Kidney epithelial cell (primary cell): ENCODE data around the gene SHKBP1. TPM values are rescaled to one million over a fixed set of nuclear protein-coding genes. Genes with fewer than 3 reads are reported as not detected.

Experiments used
- DNase-seq: peaks from one replicate; pipeline ENCODE4 v3.0.0-alpha.2; 2010; ENCODE audit warnings: low read depth
- H3K27me3 ChIP-seq: 2 replicates; pipeline ENCODE4 v1.6.0; 2011; ENCODE audit warnings: low read length; ENCODE audit not compliant: control insufficient read depth, insufficient read depth
- H3K36me3 ChIP-seq: 2 replicates; pipeline ENCODE4 v1.5.1; 2011; ENCODE audit warnings: low read length; ENCODE audit not compliant: control insufficient read depth, insufficient read depth
- H3K4me3 ChIP-seq: 2 replicates; pipeline ENCODE4 v1.5.1; 2011; ENCODE audit warnings: low read depth, mild to moderate bottlenecking, control low read depth, low read length
- CTCF ChIP-seq: IDR thresholded peaks from 2 replicates; pipeline ENCODE4 v1.5.1; 2011; ENCODE audit warnings: mild to moderate bottlenecking, moderate library complexity, low read length, control low read depth, inconsistent platforms; ENCODE audit not compliant: insufficient read depth, poor library complexity, severe bottlenecking
- total RNA-seq: library from RNA; depleted of rRNA; stranded (reverse); fragments of >200 nt; gene quantifications from 2 replicates; pipeline ENCODE4 v1.2.3, GENCODE V29; 2015

Gene SHKBP1
- total RNA-seq, 1 donor from 2014 or later: 105 TPM

- H3K36me3 ChIP-seq: no peaks in the 10 kb centered on the region
- peaks cover 8% of the 10 kb centered on the region for H3K27me3 ChIP-seq
- TF ChIP-seq CTCF: peak; percentile 97
- DNase-seq: no peak
- H3K4me3 ChIP-seq: peak overlapping the region; percentile 43
Measured at GRCh38 chr19:40598121-40598917, 21.6 kb downstream of the SHKBP1 start.

- Histone ChIP-seq H3K36me3 (no peaks in the 10 kb centered on the region), H3K4me3 (no peak overlapping the region), H3K27me3 (peaks cover 8% of the 10 kb centered on the region)
- TF ChIP-seq CTCF: no peak
- no peak for DNase-seq
Measured at GRCh38 chr19:40598918-40599307, 22.2 kb downstream of the SHKBP1 start.

GRCh38 chr19:40599331-40599901 lies 22.7 kb downstream of the SHKBP1 start:
- no peak for DNase-seq
- no peak overlapping the region for H3K4me3 ChIP-seq

GRCh38 chr19:40599902-40600569 lies 23.4 kb downstream of the SHKBP1 start:
- no peaks in the 10 kb centered on the region for H3K36me3 ChIP-seq
- DNase-seq: no peak
- H3K27me3 ChIP-seq: peaks cover 8% of the 10 kb centered on the region
- no peak for TF ChIP-seq CTCF
- H3K4me3 ChIP-seq: no peak overlapping the region

More at GRCh38 chr19:40599331-40599901, 22.7 kb downstream of the SHKBP1 start:
- TF ChIP-seq CTCF: no peak
- Histone ChIP-seq H3K27me3 (peaks cover 8% of the 10 kb centered on the region), H3K36me3 (no peaks in the 10 kb centered on the region)

- TF ChIP-seq CTCF: no peak
- H3K4me3 ChIP-seq: no peak overlapping the region
- no peak for DNase-seq
- peaks cover 8% of the 10 kb centered on the region for H3K27me3 ChIP-seq
- no peaks in the 10 kb centered on the region for H3K36me3 ChIP-seq
Measured at GRCh38 chr19:40600570-40601133, 24.0 kb downstream of the SHKBP1 start.
